ENCODE data around the gene GNG7. TPM values are rescaled to one million over a fixed set of nuclear protein-coding genes. Genes with fewer than 3 reads are reported as not detected.

The GNG7 gene
- total RNA-seq, 1 experiment from 2014 or later: 1.1 TPM

DNA sequence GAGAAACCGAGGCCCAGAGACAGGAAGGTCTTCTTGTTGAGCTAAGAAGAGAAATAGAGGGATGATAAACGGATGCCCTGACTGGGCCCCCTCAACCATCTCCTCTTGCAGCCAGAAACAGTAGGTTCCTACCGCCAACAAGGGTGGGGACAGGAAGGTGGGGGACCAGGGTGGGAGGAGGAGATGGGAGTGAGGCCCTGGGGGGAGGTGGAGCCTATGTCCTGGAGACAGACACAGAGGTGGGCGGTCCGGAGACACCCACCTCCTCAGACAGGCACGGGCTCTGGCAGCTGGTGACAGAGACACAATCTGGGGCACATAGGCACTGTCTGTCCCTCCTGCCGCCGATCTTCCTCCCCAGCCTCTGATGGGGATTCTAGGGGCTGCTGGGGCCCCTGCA, 209.6 kb downstream of the GNG7 start:
- intact Hi-C loops (cut with micrococcal nuclease): no loop called here
- no peak overlapping the region for H3K4me3 ChIP-seq (ENCODE audit: low read length)
- no peaks in the 10 kb centered on the region for H3K9me2 ChIP-seq (replicated peaks; ENCODE audit: low read length)
- peaks cover 22% of the 10 kb centered on the region for H3K79me2 ChIP-seq (ENCODE audit: low read length)
- no peaks in the 10 kb centered on the region for H4K20me1 ChIP-seq (ENCODE audit: low read length)
- peak overlapping the region; percentile 98; the same call in 1 of the 2 replicates for H3K4me2 ChIP-seq (ENCODE audit: low read length)
- H3K9me3 ChIP-seq (ENCODE audit: low read length): no peaks in the 10 kb centered on the region
- TF ChIP-seq EZH2phosphoT487 (IDR thresholded peaks at IDR 0.05; ENCODE audit: borderline replicate concordance, low read length) (no peak), EZH2 (IDR thresholded peaks at IDR 0.05; ENCODE audit: low read length, unreplicated experiment) (no peak)
- TF ChIP-seq, protein P1, sequence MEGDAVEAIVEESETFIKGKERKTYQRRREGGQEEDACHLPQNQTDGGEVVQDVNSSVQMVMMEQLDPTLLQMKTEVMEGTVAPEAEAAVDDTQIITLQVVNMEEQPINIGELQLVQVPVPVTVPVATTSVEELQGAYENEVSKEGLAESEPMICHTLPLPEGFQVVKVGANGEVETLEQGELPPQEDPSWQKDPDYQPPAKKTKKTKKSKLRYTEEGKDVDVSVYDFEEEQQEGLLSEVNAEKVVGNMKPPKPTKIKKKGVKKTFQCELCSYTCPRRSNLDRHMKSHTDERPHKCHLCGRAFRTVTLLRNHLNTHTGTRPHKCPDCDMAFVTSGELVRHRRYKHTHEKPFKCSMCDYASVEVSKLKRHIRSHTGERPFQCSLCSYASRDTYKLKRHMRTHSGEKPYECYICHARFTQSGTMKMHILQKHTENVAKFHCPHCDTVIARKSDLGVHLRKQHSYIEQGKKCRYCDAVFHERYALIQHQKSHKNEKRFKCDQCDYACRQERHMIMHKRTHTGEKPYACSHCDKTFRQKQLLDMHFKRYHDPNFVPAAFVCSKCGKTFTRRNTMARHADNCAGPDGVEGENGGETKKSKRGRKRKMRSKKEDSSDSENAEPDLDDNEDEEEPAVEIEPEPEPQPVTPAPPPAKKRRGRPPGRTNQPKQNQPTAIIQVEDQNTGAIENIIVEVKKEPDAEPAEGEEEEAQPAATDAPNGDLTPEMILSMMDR (conservative IDR thresholded peaks at IDR 0.05; ENCODE audit: low read depth, low read length): no peak
- no peak overlapping the region for H3K9ac ChIP-seq (ENCODE audit: low read length)
- no peaks in the 10 kb centered on the region for H3K27me3 ChIP-seq (ENCODE audit: low read length)
- ChIA-PET POLR2A (ENCODE audit: unreplicated experiment) (no interaction called here), CTCF (no interaction called here)
- no peaks in the 10 kb centered on the region for H3F3A ChIP-seq (ENCODE audit: low read length, unreplicated experiment)
- H3K36me3 ChIP-seq (ENCODE audit: low read depth, low read length): no peaks in the 10 kb centered on the region
- no peak overlapping the region for H2AFZ ChIP-seq (ENCODE audit: low read length)
- peaks cover 37% of the 10 kb centered on the region for H3K4me1 ChIP-seq (ENCODE audit: insufficient read depth, low read length)
- no TSS peak for BruUV-seq (replicated peaks)
- no peak for ATAC-seq
- DNase-seq: no peak
- 0 out of 2 replicates have a peak overlapping the region, but pooled peaks have one; percentile 89 for H3K27ac ChIP-seq (ENCODE audit: low read length)

DNA sequence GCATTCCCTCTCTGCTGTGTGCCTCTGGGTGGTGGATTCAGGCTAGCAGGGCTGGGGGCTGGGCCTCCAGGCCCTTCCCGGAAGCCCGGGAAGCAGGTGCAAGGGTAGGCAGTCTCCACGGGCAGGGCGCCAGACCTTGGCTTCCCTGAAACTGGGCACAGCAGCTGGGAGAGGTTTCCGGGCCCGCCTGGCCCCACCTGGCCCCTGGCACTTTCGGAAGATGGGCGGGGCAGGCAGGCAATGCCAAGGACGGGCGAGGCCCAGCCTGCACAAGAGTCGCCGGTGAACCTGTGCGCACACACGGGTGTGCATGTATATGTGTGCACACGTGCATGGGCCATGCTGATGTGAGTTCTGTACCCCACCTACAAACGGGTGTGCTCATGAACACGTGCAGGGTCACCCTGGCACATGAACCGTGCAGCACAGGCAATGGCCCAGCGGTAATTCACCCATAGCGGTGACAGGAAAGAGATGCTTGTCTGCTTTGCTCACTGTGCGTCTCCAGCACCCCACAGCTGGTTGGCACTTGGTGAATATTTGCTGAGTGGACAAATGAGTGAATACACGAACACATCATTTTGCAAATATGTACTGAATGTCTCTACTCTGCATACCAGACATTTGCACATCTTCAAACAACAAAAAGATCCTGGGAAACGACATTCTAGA, 211.2 kb downstream of the GNG7 start:
- peak overlapping the region; percentile 89 for H3K27ac ChIP-seq (ENCODE audit: low read length)
- no peaks in the 10 kb centered on the region for H4K20me1 ChIP-seq (ENCODE audit: low read length)
- no peaks in the 10 kb centered on the region for H3K27me3 ChIP-seq (ENCODE audit: low read length)
- BruUV-seq (replicated peaks): no TSS peak
- TF ChIP-seq, protein P1 (conservative IDR thresholded peaks at IDR 0.05; ENCODE audit: low read depth, low read length): no peak
- no peak for TF ChIP-seq EZH2 (IDR thresholded peaks at IDR 0.05; ENCODE audit: low read length, unreplicated experiment)
- TF ChIP-seq EZH2phosphoT487 (IDR thresholded peaks at IDR 0.05; ENCODE audit: borderline replicate concordance, low read length): no peak
- H3K79me2 ChIP-seq (ENCODE audit: low read length): peaks cover 22% of the 10 kb centered on the region
- H3K9ac ChIP-seq (ENCODE audit: low read length): peak overlapping the region; percentile 51
- peak overlapping the region; percentile 48 for H3K4me3 ChIP-seq (ENCODE audit: low read length)
- H2AFZ ChIP-seq (ENCODE audit: low read length): 0 out of 2 replicates have a peak overlapping the region, but pooled peaks have one; percentile 37
- H3K36me3 ChIP-seq (ENCODE audit: low read depth, low read length): no peaks in the 10 kb centered on the region
- peak; percentile 93 for DNase-seq
- H3K9me3 ChIP-seq (ENCODE audit: low read length): no peaks in the 10 kb centered on the region
- peak overlapping the region; percentile 80 for H3K4me2 ChIP-seq (ENCODE audit: low read length)
- ChIA-PET CTCF (interaction anchor here (1.0 kb wide), 1 partner anchor 15 kb away, joined by 5 read pairs; the partner anchor contains the start of gene GADD45B), POLR2A (ENCODE audit: unreplicated experiment) (interaction anchor here (0.5 to 1.0 kb wide), 2 partner anchors 15 to 63 kb away, joined by 8 to 12 read pairs; partner anchors contain the start of gene GADD45B)
- no peaks in the 10 kb centered on the region for H3F3A ChIP-seq (ENCODE audit: low read length, unreplicated experiment)
- intact Hi-C loops (cut with micrococcal nuclease): loop anchor here (1.0 kb wide), 1 partner anchor 88 kb away; no protein-coding TSS in a partner anchor
- no peaks in the 10 kb centered on the region for H3K9me2 ChIP-seq (replicated peaks; ENCODE audit: low read length)
- peak; percentile 52 for ATAC-seq
- peaks cover 37% of the 10 kb centered on the region for H3K4me1 ChIP-seq (ENCODE audit: insufficient read depth, low read length)
